ENCODE results near the gene ADAMTS9. TPM values are rescaled to one million over a fixed set of nuclear protein-coding genes. Genes with fewer than 3 reads are reported as not detected.

The ADAMTS9 gene
- polyA plus RNA-seq, 1 donor from 2014 or later = 0.32 TPM

DNA sequence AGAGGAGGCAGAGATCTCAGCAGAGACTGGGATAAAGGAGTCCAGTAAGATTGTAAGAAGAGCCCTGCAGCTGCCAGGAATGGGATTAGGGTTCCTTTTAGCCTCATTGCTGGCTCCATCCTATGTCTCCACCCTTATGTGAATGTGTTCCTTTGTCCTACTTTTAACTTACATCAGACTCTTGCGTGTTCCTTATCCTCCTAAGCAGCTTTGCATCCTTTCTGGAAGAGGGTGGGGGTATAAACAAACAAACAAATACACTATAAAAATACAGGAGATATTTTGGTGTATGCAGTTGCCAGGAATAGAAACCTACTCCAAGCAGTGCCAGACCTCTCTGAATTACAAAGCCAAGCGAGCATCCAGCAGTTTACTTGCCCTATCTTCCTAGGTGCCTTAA, 194.7 kb downstream of the ADAMTS9 start:
- no peaks in the 10 kb centered on the region for H4K20me1 ChIP-seq (ENCODE audit: insufficient read depth)
- H3F3A ChIP-seq (ENCODE audit: insufficient read depth, low read length, poor library complexity, severe bottlenecking) = no peaks in the 10 kb centered on the region
- H3K27ac ChIP-seq (ENCODE audit: low read length) = no peak overlapping the region
- no peaks in the 10 kb centered on the region for H3K36me3 ChIP-seq (ENCODE audit: insufficient read depth, low read length)
- no peaks in the 10 kb centered on the region for H3K9me3 ChIP-seq (ENCODE audit: low read length)
- no peaks in the 10 kb centered on the region for H3K9me2 ChIP-seq (ENCODE audit: insufficient read depth, low read length)
- no peak overlapping the region for H3K4me3 ChIP-seq (ENCODE audit: low read length)
- no peak overlapping the region for H3K9ac ChIP-seq (ENCODE audit: low read length)
- no peak overlapping the region for H2AFZ ChIP-seq (ENCODE audit: low read depth, low read length)
- no peak overlapping the region for H3K4me2 ChIP-seq (ENCODE audit: low read length)
- no peaks in the 10 kb centered on the region for H3K27me3 ChIP-seq (ENCODE audit: insufficient read depth, low read depth, low read length)
- TF ChIP-seq RAD21 (conservative IDR thresholded peaks at IDR 0.05) = no peak
- TF ChIP-seq, protein P1, sequence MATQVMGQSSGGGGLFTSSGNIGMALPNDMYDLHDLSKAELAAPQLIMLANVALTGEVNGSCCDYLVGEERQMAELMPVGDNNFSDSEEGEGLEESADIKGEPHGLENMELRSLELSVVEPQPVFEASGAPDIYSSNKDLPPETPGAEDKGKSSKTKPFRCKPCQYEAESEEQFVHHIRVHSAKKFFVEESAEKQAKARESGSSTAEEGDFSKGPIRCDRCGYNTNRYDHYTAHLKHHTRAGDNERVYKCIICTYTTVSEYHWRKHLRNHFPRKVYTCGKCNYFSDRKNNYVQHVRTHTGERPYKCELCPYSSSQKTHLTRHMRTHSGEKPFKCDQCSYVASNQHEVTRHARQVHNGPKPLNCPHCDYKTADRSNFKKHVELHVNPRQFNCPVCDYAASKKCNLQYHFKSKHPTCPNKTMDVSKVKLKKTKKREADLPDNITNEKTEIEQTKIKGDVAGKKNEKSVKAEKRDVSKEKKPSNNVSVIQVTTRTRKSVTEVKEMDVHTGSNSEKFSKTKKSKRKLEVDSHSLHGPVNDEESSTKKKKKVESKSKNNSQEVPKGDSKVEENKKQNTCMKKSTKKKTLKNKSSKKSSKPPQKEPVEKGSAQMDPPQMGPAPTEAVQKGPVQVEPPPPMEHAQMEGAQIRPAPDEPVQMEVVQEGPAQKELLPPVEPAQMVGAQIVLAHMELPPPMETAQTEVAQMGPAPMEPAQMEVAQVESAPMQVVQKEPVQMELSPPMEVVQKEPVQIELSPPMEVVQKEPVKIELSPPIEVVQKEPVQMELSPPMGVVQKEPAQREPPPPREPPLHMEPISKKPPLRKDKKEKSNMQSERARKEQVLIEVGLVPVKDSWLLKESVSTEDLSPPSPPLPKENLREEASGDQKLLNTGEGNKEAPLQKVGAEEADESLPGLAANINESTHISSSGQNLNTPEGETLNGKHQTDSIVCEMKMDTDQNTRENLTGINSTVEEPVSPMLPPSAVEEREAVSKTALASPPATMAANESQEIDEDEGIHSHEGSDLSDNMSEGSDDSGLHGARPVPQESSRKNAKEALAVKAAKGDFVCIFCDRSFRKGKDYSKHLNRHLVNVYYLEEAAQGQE (IDR thresholded peaks at IDR 0.05; ENCODE audit: borderline replicate concordance) = no peak
- no peak for TF ChIP-seq TAF1 (IDR thresholded peaks at IDR 0.05; ENCODE audit: low read depth)
- no peak for TF ChIP-seq SMC3 (conservative IDR thresholded peaks at IDR 0.05; ENCODE audit: poor library complexity)
- TF ChIP-seq MXI1 (conservative IDR thresholded peaks at IDR 0.05; ENCODE audit: poor library complexity, severe bottlenecking) = no peak
- H3K79me2 ChIP-seq (replicated peaks; ENCODE audit: insufficient read depth, low read length) = no peaks in the 10 kb centered on the region

DNA sequence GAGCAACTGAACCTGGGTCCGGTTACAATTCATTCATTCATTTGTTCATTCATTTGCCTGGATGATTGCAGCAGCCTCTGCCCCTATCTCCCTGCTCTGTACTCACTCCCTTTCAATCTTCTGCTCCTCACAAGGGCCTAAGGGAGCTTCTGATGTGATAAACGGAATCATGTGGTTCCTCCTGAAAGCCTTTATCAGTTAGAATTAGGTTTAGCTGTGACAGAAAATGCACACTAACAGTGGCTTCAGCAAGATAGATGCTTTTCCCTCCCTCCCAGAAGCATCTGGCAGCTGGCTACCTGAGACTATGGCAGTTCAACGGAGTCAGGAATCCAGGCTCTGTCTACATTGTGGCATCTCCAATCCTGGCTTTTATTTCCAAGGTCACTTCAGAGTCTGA, 196.0 kb downstream of the ADAMTS9 start:
- Histone ChIP-seq H3K4me3 (ENCODE audit: low read length) (peak overlapping the region; percentile 38), H4K20me1 (ENCODE audit: insufficient read depth) (no peaks in the 10 kb centered on the region), H3K9me2 (ENCODE audit: insufficient read depth, low read length) (no peaks in the 10 kb centered on the region), H3K27me3 (ENCODE audit: insufficient read depth, low read depth, low read length) (no peaks in the 10 kb centered on the region), H2AFZ (ENCODE audit: low read depth, low read length) (no peak overlapping the region), H3K79me2 (replicated peaks; ENCODE audit: insufficient read depth, low read length) (no peaks in the 10 kb centered on the region), H3K4me2 (ENCODE audit: low read length) (no peak overlapping the region), H3K9me3 (ENCODE audit: low read length) (no peaks in the 10 kb centered on the region), H3K36me3 (ENCODE audit: insufficient read depth, low read length) (no peaks in the 10 kb centered on the region), H3K9ac (ENCODE audit: low read length) (peak overlapping the region; percentile 26), H3K27ac (ENCODE audit: low read length) (peak overlapping the region; percentile 61), H3F3A (ENCODE audit: insufficient read depth, low read length, poor library complexity, severe bottlenecking) (no peaks in the 10 kb centered on the region)
- TF ChIP-seq, protein P1 (IDR thresholded peaks at IDR 0.05; ENCODE audit: borderline replicate concordance) = no peak
- TF ChIP-seq POLR2AphosphoS5 (IDR thresholded peaks at IDR 0.05) = no peak
- TF ChIP-seq MXI1 (conservative IDR thresholded peaks at IDR 0.05; ENCODE audit: poor library complexity, severe bottlenecking) = no peak
- no peak for TF ChIP-seq RAD21 (conservative IDR thresholded peaks at IDR 0.05)
- no peak for TF ChIP-seq EZH2 (IDR thresholded peaks at IDR 0.05; ENCODE audit: borderline replicate concordance, insufficient read depth, low read length, poor library complexity, severe bottlenecking)
- TF ChIP-seq, protein P2, sequence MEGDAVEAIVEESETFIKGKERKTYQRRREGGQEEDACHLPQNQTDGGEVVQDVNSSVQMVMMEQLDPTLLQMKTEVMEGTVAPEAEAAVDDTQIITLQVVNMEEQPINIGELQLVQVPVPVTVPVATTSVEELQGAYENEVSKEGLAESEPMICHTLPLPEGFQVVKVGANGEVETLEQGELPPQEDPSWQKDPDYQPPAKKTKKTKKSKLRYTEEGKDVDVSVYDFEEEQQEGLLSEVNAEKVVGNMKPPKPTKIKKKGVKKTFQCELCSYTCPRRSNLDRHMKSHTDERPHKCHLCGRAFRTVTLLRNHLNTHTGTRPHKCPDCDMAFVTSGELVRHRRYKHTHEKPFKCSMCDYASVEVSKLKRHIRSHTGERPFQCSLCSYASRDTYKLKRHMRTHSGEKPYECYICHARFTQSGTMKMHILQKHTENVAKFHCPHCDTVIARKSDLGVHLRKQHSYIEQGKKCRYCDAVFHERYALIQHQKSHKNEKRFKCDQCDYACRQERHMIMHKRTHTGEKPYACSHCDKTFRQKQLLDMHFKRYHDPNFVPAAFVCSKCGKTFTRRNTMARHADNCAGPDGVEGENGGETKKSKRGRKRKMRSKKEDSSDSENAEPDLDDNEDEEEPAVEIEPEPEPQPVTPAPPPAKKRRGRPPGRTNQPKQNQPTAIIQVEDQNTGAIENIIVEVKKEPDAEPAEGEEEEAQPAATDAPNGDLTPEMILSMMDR (IDR thresholded peaks at IDR 0.05; ENCODE audit: poor library complexity, severe bottlenecking) = no peak
- no peak for TF ChIP-seq TAF1 (IDR thresholded peaks at IDR 0.05; ENCODE audit: low read depth)
- TF ChIP-seq EP300 (conservative IDR thresholded peaks at IDR 0.05; ENCODE audit: poor library complexity, severe bottlenecking) = no peak
- no peak for TF ChIP-seq SMC3 (conservative IDR thresholded peaks at IDR 0.05; ENCODE audit: poor library complexity)
